ENCODE data around the gene SLC9A5. TPM values are rescaled to one million over a fixed set of nuclear protein-coding genes. Genes with fewer than 3 reads are reported as not detected.

The SLC9A5 gene
- total and polyA plus RNA-seq, 2 donors (not counting 3 experiments of a cell fraction or from before 2014, with no cell fraction given): 2.7 to 2.8 TPM

GRCh38 chr16:67256701-67257230 is 8.0 kb downstream of the SLC9A5 start:
- CTCF ChIA-PET: no interaction called here
- intact Hi-C loops (cut with micrococcal nuclease): no loop called here

More at GRCh38 chr16:67256701-67257230, 8.0 kb downstream of the SLC9A5 start:
- POLR2A ChIA-PET: no interaction called here
- FAIRE-seq: no peak
- Histone ChIP-seq H3K9ac (replicated peaks; ENCODE audit: extremely low read depth, insufficient read depth, low read length) (no peak overlapping the region), H3K9me3 (replicated peaks; ENCODE audit: control insufficient read depth, insufficient read depth, low read length) (no peaks in the 10 kb centered on the region), H3K79me2 (ENCODE audit: control insufficient read depth, insufficient read depth, low read length) (no peaks in the 10 kb centered on the region), H3K4me3 (replicated peaks in 1 of 3; ENCODE audit: insufficient read depth in 1 of 3, low read depth in 1 of 3, low read length in 3 of 3) (no peak overlapping the region), H4K20me1 (replicated peaks; ENCODE audit: control insufficient read depth, extremely low read depth, insufficient read depth, low read length) (no peaks in the 10 kb centered on the region), H3K27ac (ENCODE audit: insufficient read depth, low read depth, low read length) (no peak overlapping the region), H3K36me3 (ENCODE audit: control insufficient read depth in 2 of 2, extremely low read depth in 1 of 2, insufficient read depth in 2 of 2, low read length in 2 of 2) (no peaks in the 10 kb centered on the region), H3K9me1 (replicated peaks; ENCODE audit: control insufficient read depth, extremely low read depth, insufficient read depth, low read length) (no peaks in the 10 kb centered on the region), H3K4me1 (ENCODE audit: control insufficient read depth, extremely low read depth, insufficient read depth, low read length) (peaks cover 4% of the 10 kb centered on the region), H2AFZ (ENCODE audit: low read depth, low read length) (no peak overlapping the region), H3K27me3 (ENCODE audit: control insufficient read depth in 2 of 2, insufficient read depth in 2 of 2, low read length in 2 of 2) (no peaks in the 10 kb centered on the region), H3K4me2 (ENCODE audit: insufficient read depth, low read length) (no peak overlapping the region)
- dilution Hi-C loops (cut with MboI; ENCODE audit: extremely low pct_ligation_motif_present, low sequenced_read_pairs): no loop called here
- no peak for DNase-seq (ENCODE audit: low read depth, low spot score)
- no TSS peak for BruUV-seq (replicated peaks)
- TF ChIP-seq FOS (IDR thresholded peaks at IDR 0.05; ENCODE audit: borderline replicate concordance, insufficient read depth, low read length) (no peak), GATA2 (IDR thresholded peaks at IDR 0.05; ENCODE audit: insufficient read depth, insufficient read length, low read depth, low read length) (no peak), JUN (IDR thresholded peaks at IDR 0.05; ENCODE audit: borderline replicate concordance, insufficient read depth, insufficient read length, low read depth) (no peak), POLR2AphosphoS5 (IDR thresholded peaks at IDR 0.05; ENCODE audit: insufficient read depth, low read depth, low read length) (no peak)
- TF ChIP-seq, protein P1, sequence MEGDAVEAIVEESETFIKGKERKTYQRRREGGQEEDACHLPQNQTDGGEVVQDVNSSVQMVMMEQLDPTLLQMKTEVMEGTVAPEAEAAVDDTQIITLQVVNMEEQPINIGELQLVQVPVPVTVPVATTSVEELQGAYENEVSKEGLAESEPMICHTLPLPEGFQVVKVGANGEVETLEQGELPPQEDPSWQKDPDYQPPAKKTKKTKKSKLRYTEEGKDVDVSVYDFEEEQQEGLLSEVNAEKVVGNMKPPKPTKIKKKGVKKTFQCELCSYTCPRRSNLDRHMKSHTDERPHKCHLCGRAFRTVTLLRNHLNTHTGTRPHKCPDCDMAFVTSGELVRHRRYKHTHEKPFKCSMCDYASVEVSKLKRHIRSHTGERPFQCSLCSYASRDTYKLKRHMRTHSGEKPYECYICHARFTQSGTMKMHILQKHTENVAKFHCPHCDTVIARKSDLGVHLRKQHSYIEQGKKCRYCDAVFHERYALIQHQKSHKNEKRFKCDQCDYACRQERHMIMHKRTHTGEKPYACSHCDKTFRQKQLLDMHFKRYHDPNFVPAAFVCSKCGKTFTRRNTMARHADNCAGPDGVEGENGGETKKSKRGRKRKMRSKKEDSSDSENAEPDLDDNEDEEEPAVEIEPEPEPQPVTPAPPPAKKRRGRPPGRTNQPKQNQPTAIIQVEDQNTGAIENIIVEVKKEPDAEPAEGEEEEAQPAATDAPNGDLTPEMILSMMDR (IDR thresholded peaks at IDR 0.05; ENCODE audit: extremely low read depth in 1 of 2, insufficient read depth in 1 of 2, low read depth in 1 of 2, low read length in 2 of 2): no peak

Measured in endothelial cell of umbilical vein (primary cell).